Measurements from ENCODE around the gene TBCE. TPM values are rescaled to one million over a fixed set of nuclear protein-coding genes. Genes with fewer than 3 reads are reported as not detected.

The TBCE gene
- total and polyA plus RNA-seq, 2 donors (not counting 1 experiment from before 2014, with no cell fraction given): 31.4 to 46.9 TPM

- no peak overlapping the region for H2AFZ ChIP-seq (ENCODE audit: low read length)
- no peaks in the 10 kb centered on the region for H3K9me3 ChIP-seq (ENCODE audit: control insufficient read depth, insufficient read depth, low read depth, low read length)
- no peak overlapping the region for H3K27ac ChIP-seq (ENCODE audit: insufficient read depth, low read length)
- H3K27me3 ChIP-seq (ENCODE audit: control insufficient read depth, insufficient read depth, low read length): no peaks in the 10 kb centered on the region
- H4K20me1 ChIP-seq (ENCODE audit: control insufficient read depth, extremely low read depth, insufficient read depth, low read length): no peaks in the 10 kb centered on the region
- TF ChIP-seq, protein P1, sequence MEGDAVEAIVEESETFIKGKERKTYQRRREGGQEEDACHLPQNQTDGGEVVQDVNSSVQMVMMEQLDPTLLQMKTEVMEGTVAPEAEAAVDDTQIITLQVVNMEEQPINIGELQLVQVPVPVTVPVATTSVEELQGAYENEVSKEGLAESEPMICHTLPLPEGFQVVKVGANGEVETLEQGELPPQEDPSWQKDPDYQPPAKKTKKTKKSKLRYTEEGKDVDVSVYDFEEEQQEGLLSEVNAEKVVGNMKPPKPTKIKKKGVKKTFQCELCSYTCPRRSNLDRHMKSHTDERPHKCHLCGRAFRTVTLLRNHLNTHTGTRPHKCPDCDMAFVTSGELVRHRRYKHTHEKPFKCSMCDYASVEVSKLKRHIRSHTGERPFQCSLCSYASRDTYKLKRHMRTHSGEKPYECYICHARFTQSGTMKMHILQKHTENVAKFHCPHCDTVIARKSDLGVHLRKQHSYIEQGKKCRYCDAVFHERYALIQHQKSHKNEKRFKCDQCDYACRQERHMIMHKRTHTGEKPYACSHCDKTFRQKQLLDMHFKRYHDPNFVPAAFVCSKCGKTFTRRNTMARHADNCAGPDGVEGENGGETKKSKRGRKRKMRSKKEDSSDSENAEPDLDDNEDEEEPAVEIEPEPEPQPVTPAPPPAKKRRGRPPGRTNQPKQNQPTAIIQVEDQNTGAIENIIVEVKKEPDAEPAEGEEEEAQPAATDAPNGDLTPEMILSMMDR (conservative IDR thresholded peaks at IDR 0.05 in 1 of 2, IDR thresholded peaks at IDR 0.05 in 1 of 2; ENCODE audit: low read depth in 1 of 2, low read length in 2 of 2): no peak
- no peak for TF ChIP-seq EZH2 (IDR thresholded peaks at IDR 0.05; ENCODE audit: low read length, missing control alignments)
- H3K4me1 ChIP-seq (ENCODE audit: control insufficient read depth, extremely low read depth, insufficient read depth, low read length): no peaks in the 10 kb centered on the region
- H3K4me3 ChIP-seq (replicated peaks in 1 of 4; ENCODE audit: control extremely low read depth in 1 of 4, insufficient read depth in 1 of 4, low read depth in 3 of 4, low read length in 4 of 4): no peak overlapping the region
- H3K9ac ChIP-seq (ENCODE audit: insufficient read depth, low read length): no peak overlapping the region
- no peak for DNase-seq (ENCODE audit: low read depth in 2 of 2)
- no peaks in the 10 kb centered on the region for H3K79me2 ChIP-seq (ENCODE audit: control insufficient read depth, insufficient read depth, low read length)
- no peak overlapping the region for H3K4me2 ChIP-seq (ENCODE audit: extremely low read depth, insufficient read depth, low read length)
- no peaks in the 10 kb centered on the region for H3K36me3 ChIP-seq (ENCODE audit: control insufficient read depth, insufficient read depth, low read length)
These were observed 25.9 kb upstream of the TBCE start for GRCh38 chr1:235341334-235341733.

DNA sequence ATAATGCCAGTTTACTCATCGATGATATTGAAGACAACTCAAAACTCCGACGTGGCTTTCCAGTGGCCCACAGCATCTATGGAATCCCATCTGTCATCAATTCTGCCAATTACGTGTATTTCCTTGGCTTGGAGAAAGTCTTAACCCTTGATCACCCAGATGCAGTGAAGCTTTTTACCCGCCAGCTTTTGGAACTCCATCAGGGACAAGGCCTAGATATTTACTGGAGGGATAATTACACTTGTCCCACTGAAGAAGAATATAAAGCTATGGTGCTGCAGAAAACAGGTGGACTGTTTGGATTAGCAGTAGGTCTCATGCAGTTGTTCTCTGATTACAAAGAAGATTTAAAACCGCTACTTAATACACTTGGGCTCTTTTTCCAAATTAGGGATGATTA lies 25.2 kb upstream of the TBCE start:
- no peaks in the 10 kb centered on the region for H3K79me2 ChIP-seq (ENCODE audit: control insufficient read depth, insufficient read depth, low read length)
- DNase-seq (ENCODE audit: low read depth in 2 of 2): no peak
- no peak overlapping the region for H2AFZ ChIP-seq (ENCODE audit: low read length)
- no peaks in the 10 kb centered on the region for H3K9me3 ChIP-seq (ENCODE audit: control insufficient read depth, insufficient read depth, low read depth, low read length)
- H3K27me3 ChIP-seq (ENCODE audit: control insufficient read depth, insufficient read depth, low read length): no peaks in the 10 kb centered on the region
- TF ChIP-seq, protein P1 (conservative IDR thresholded peaks at IDR 0.05 in 1 of 2, IDR thresholded peaks at IDR 0.05 in 1 of 2; ENCODE audit: low read depth in 1 of 2, low read length in 2 of 2): no peak
- TF ChIP-seq EZH2 (IDR thresholded peaks at IDR 0.05; ENCODE audit: low read length, missing control alignments): no peak
- no peak overlapping the region for H3K27ac ChIP-seq (ENCODE audit: insufficient read depth, low read length)
- H3K36me3 ChIP-seq (ENCODE audit: control insufficient read depth, insufficient read depth, low read length): no peaks in the 10 kb centered on the region
- H3K4me1 ChIP-seq (ENCODE audit: control insufficient read depth, extremely low read depth, insufficient read depth, low read length): no peaks in the 10 kb centered on the region
- no peak overlapping the region for H3K9ac ChIP-seq (ENCODE audit: insufficient read depth, low read length)
- no peaks in the 10 kb centered on the region for H4K20me1 ChIP-seq (ENCODE audit: control insufficient read depth, extremely low read depth, insufficient read depth, low read length)
- H3K4me3 ChIP-seq (replicated peaks in 1 of 4; ENCODE audit: control extremely low read depth in 1 of 4, insufficient read depth in 1 of 4, low read depth in 3 of 4, low read length in 4 of 4): no peak overlapping the region
- no peak overlapping the region for H3K4me2 ChIP-seq (ENCODE audit: extremely low read depth, insufficient read depth, low read length)

GRCh38 chr1:235342471-235342870 lies 24.8 kb upstream of the TBCE start:
- Histone ChIP-seq H3K27ac (ENCODE audit: insufficient read depth, low read length) (no peak overlapping the region), H3K79me2 (ENCODE audit: control insufficient read depth, insufficient read depth, low read length) (no peaks in the 10 kb centered on the region), H2AFZ (ENCODE audit: low read length) (no peak overlapping the region), H4K20me1 (ENCODE audit: control insufficient read depth, extremely low read depth, insufficient read depth, low read length) (no peaks in the 10 kb centered on the region), H3K9ac (ENCODE audit: insufficient read depth, low read length) (no peak overlapping the region), H3K4me2 (ENCODE audit: extremely low read depth, insufficient read depth, low read length) (no peak overlapping the region), H3K4me3 (replicated peaks in 1 of 4; ENCODE audit: control extremely low read depth in 1 of 4, insufficient read depth in 1 of 4, low read depth in 3 of 4, low read length in 4 of 4) (no peak overlapping the region), H3K36me3 (ENCODE audit: control insufficient read depth, insufficient read depth, low read length) (no peaks in the 10 kb centered on the region), H3K27me3 (ENCODE audit: control insufficient read depth, insufficient read depth, low read length) (no peaks in the 10 kb centered on the region), H3K9me3 (ENCODE audit: control insufficient read depth, insufficient read depth, low read depth, low read length) (no peaks in the 10 kb centered on the region), H3K4me1 (ENCODE audit: control insufficient read depth, extremely low read depth, insufficient read depth, low read length) (no peaks in the 10 kb centered on the region)
- no peak for DNase-seq (ENCODE audit: low read depth in 2 of 2)
- no peak for TF ChIP-seq EZH2 (IDR thresholded peaks at IDR 0.05; ENCODE audit: low read length, missing control alignments)
- TF ChIP-seq, protein P1 (conservative IDR thresholded peaks at IDR 0.05 in 1 of 2, IDR thresholded peaks at IDR 0.05 in 1 of 2; ENCODE audit: low read depth in 1 of 2, low read length in 2 of 2): no peak
